Left renal pelvis (tissue), 4 donors: ENCODE results near the gene CYP8B1. TPM values are rescaled to one million over a fixed set of nuclear protein-coding genes. Genes with fewer than 3 reads are reported as not detected.

Source experiments
- DNase-seq, 4 donors: peaks; one replicate each; pipeline ENCODE4 v3.0.0-alpha.2; 2013; ENCODE audit warnings: low read depth in 4 of 4, low spot score in 3 of 4
- polyA plus RNA-seq, 4 donors: library from polyadenylated mRNA; unstranded; fragments of 120-200 nt; gene quantifications; one replicate each; pipeline ENCODE4 v1.2.1, GENCODE V29; 2013; ENCODE audit not compliant: insufficient read length in 4 of 4

The CYP8B1 gene
- polyA plus RNA-seq, 4 donors = 0.23 to 1.1 (median 0.74) TPM

DNA sequence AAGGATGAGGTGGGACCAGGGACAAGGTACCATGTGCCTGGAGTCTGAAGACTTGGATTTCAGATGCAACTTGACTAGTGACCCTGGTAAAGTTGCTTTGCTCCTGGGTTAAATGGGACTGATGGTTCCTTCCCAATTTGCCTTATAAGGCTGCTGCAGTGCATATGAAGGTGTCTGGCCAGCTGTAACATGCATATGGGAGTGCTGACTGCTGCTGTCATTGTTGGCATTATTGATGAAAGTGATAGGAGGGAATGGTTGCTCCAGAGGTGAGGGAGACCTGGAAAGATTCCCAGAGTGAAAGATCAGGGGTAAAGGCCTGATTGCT, 20.5 kb downstream of the CYP8B1 start:
- DNase-seq = no peak

DNA sequence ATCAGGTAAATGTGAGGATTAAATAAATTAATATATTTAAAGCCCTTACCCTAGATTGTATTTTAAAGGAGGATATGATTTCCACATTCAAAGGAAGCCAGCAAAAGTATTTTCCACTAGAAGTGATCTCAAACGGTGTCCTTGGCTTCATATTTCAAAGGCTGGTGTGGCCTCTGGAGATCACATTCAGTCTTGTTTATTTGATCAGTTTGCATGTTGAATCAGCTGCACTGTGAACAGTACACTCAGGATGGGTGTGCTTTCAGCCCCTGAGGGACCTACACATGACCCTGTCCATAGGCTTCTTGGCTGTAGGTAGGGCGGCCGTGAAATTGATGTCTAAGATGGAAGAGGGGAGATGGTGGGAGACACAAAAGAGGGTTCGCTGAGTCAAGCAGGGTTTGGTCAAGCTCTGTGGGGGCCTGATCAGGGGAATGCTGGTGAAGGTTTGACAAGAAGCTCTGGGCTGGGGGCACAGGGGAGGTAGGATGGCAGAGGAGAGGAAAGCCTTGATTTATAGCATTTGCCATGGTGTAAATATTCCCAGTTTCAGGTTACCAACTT, 21.9 kb downstream of the CYP8B1 start:
- no peak for DNase-seq

DNA sequence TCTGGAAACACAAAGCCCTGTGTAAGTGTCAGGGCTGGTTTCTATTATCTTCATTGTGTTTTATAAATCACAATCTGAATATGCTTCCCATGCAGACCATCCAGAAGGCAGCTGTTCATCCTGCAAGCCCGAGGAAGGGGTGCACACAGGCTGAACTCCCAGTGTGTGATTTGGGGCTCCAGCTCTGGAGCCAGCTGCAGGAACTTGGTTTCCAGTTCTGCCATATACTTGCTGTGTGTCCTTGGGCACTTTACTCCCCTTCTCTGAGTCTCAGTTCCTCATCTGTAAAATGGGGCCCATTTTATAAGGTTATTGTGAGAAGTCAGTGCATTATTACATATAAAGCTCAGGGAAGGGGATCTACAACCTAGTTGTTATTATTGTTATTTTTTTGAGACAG, 22.6 kb downstream of the CYP8B1 start:
- DNase-seq = no peak

DNA sequence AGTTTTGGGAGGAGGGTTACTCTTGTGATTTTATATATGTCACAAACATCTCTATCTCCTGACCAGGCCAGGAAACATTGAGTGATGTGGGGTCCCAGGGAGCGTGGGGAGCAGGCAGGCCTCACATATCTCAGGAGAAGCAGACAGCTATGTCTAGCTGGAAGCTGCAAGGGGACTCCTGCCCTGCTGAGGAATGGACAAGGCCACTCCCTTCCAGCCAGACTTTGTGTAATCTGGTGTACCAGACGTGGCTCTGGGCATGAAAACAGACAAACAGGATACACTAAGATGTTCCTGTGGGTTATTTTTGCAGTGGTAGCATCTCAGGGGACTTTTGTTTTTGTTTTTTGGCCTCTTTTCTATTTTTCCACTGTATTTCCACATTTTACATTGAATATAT, 23.2 kb downstream of the CYP8B1 start:
- DNase-seq = no peak

DNA sequence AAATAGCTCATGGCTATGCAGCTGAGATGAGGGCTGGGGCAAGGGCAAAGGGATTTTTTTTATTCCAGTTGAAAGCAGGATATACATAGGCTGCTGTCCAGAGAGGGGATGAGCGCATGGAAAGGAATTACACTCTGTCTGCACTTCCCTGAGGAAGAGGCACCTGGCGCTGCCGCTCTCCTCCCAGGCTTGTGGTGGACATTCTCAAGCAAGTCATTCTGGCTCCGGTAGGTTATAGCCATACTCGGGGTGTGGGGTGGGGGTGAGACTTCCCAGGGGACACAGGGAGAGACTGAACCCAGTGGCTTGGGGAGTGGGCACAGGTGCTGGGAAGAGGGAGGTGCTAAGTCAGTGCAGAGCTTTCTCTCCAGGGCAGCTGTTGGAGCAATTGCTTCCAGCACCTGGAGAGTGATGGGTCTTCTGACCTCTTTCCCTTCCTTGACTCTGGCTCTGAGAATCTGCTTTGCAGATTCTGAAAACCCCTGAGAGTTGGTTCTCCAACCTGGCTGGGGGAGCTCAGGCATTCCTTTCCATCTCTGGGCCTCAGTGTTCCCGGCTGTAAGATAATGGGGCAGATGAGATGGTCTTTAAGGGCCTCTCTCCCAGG, 24.3 kb downstream of the CYP8B1 start:
- DNase-seq = no peak

DNA sequence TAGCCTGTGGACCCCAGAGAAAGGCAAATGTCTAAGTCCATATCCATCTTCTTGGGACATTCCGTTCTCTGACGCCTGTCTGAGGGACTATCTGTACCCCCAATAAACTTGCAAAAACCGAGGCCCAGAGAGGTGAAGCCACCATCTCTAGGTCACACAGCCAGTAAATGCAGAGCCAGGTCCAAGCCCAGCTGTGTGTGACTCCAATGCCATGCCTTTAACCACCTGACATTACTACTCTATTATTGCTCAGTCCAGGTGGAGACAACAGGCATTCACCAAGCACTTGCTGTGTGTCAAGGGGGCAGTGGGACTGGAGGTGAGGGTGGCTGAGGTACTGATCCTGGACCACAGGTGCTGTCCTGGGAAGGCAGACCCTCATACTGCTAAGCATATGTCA, 25.4 kb downstream of the CYP8B1 start:
- DNase-seq = no peak

DNA sequence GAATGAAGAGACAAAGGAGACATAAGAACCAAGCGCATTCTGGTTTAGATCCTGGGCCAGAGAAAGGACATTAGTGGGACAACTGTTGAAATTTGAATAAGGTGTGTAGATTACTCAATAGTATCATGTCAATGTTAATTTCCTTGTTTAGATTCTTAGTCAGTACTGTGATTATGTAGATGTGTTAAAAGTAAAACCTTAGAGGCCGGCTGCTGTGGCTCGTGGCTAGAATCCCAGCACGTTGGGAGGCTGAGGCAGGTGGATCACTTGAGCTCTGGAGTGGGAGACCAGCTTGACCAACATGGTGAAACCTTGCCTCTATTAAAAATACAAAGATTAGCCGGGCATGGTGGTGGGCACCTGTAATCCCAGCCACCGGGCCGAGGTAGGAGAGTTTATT, 26.7 kb downstream of the CYP8B1 start:
- no peak for DNase-seq

DNA sequence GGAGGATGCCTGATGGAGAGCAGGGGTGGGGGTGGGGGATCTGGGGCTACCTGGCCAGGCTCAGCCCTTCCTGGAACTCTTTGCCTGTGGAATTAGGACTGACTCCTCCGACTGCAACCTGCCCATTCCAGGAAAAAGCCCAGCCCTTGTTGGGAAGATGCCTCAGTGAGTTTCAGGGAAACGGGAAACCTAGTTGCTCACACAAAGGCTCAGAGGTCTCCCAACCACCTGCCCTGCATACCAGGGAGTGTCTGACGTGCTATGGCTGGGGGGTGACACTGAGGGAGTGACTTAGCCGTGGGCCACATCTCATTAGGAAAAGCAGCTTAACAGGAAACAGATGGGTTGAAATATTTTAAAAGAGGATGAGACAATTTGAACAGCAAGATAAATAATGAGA, 27.9 kb downstream of the CYP8B1 start:
- DNase-seq = no peak

DNA sequence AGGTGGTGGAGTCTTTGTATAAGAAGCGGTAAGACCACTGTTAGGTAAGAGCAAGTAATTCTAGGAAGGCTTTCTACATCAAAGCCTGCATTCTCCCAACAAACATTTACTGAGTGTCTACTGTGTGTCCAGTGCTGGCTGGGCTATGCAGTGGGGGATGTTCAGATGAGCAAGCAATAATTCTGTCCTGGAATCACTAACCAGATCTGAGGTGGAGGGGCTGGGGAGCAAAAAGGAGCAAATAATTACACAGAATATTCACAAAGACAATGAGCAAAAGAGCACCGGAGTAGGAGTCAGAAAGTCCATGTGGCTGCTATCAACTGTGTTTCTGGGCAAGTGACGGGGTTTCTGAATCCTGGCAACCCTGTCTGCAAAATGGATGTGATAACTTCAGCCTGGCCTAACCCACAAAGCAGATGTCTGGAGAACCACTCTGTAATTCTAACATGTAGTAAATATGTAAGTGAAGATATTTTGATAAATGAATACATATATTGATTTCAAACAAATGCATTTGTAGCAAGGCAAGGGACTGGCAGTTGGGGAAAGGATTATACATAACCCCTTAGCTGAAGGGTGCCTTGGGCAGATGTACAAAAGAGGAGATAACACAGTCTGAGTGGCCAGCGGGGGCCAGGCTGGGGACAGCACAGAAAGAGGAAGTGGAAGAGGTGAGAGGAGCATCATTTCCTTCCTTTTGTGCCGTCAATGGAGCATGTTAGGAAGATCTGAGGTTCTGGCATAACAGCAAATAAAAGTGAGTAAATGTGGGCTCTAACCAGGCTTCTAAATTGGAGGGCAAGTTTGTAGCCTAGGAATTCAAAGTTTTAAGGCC, 28.8 kb downstream of the CYP8B1 start:
- no peak for DNase-seq

DNA sequence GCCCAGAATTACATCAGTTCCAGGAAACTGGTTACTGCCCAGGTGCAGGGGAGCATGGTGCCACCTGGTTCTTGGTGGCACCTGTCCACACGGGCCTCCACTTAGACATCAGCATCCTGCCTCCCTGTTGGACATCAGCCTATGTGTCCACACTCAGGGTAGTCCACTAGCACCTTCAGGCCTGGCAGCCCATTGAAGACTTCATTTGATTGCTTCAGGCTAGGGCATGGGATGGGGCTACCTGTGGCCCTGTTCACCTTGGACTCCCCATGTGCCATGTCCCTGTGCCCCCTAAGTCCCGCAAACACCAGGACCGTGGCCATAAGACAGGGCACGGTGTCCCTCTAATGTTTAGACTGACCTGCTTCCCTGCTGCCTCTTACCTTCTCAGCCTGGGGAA, 30.9 kb downstream of the CYP8B1 start:
- no peak for DNase-seq

DNA sequence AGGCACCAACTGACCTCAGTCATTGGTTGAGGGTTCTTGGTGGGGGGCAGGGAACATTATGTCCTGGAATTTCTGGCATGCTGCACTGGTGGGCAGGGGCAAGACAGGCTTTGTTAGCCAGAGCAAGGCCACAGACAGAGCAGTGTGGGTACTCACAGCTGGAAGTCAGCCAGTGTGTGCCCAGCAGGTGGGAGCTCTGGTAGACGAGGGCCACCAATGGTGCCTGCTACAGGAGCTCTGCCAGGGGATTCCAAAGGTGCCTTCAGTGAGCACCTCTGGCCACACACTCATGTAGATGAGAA, 31.3 kb downstream of the CYP8B1 start:
- DNase-seq = no peak

DNA sequence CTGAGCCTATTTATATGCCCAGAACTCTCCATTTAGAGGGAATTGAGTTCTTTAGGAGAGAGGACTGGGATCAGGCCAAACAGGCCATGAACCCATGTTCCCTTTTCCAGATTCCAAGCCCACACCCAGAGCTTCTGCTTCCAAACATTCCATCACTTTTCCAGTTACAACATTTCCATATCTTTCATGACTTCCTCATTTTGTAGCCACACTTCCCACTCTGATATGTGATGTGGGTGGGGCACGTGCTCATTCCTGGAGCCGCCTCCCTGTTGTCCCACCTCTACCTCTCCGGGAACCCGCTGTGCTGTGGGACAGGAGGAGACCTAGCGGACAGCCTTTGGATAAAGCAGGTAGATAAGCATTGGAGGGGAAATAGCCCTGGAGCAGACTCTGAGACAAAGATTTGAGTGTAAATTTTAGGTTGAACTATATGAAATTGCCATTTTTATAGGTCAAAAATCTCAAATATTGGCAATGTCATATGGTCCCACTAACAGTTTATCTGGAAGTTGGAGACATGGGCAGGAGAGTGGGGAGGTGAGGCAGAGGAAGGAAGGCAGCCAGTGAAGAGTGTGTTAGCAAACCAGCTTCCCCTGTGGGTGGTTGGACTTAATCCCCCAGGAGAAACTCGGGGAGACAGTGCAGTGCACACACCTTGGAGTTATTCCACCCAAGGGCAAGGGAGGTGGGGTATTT, 31.8 kb downstream of the CYP8B1 start:
- DNase-seq = no peak

DNA sequence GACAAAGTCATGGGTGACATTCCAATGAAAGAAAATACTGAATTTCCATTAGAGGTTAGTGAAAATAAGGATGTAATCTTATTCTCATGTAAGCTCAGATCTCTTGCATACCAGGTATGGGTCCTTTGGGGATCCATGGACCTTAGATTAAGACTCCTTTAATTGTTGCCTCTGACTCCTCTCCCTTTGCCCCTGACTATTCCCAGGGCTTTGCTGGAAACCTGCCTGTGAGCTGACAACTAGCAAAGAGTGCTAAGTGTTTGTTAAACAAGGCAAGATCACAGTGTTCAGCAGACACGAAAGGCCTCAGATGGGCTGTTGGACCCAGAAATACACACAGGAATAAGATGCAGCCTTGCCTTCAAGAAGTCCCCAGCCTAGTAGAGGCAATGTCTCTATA, 34.3 kb downstream of the CYP8B1 start:
- no peak for DNase-seq

DNA sequence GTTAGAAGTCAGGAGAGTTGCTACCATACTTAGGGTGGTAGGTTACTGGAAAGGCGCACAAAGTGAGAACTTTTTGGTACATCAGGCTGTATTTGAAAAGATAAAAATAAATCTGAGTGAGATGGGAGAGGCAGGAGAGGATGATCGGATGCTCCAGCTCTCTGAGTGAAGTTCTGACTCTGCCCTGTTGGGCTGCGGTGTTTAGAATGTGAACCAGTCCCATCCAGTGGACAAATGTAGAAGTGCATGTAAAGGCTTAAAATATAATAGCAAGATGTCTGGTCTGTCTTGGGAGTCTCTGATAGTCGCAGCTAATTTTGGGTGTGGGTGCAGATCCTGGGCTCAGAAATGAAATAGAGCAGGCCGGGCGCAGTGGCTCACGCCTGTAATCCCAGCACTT, 36.1 kb downstream of the CYP8B1 start:
- peak in 1 of 4 donors; percentile 40 for DNase-seq

DNA sequence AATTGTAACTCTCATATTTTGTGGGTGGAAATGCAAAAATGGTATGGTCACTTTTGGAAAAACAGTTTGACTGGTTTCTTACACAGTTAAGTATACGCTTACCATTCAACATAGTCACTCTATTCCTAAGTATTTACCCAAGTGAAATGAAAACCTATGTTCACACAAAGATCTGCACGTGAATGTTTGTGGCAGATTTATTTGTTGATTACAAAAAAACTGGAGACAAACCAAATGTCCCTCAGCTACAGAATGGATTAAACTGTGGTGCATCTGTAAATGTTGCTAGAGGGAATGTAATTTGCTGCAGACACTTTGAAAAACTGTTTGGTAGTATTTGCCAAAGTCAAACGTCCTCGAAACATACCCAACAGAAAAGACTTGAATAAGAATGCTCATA, 37.1 kb downstream of the CYP8B1 start:
- no peak for DNase-seq

DNA sequence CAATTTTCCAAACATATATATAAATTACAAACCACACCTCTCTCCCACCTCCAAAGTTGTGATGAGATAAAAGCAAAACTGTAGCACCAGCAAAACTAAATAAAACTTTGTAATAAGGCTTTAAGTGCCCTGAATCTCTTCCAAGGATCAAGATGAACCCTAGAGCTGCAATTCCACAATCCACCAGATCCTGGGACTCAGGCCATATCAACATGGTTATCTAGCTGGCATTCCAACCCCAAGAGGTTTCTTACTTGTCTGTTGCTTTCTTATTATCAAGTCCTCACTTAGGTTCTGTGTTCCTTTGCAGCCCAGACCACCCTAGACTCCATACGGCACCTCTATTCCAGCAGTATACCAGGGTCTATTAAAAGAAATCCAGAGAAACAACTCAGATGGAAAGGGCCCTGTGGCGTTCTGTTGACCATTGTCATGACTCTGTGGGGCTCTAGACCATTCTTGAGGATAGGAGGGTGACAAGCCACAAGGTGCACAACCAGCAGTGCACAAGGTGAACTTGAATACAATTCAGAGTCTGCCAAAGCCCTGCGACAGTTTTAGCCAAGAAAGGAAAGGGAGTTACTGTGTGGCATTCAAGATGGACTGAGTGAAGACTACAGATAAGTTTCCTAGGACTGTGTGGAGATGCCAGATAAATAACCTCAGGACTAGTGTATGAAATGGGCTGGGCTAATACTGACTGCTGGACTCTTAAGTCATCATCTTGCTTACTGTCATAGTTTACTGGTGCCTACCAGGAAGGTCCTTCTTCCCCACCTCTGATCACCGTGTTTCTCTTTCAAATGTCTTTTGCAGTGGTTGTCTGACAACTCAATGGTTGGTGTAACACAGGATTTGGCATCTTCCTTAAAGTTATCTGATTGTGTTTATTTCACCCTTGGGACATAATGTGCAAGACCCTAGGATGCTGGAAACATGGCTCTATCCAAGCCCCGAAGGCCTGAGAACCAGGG, 39.2 kb downstream of the CYP8B1 start:
- no peak for DNase-seq

DNA sequence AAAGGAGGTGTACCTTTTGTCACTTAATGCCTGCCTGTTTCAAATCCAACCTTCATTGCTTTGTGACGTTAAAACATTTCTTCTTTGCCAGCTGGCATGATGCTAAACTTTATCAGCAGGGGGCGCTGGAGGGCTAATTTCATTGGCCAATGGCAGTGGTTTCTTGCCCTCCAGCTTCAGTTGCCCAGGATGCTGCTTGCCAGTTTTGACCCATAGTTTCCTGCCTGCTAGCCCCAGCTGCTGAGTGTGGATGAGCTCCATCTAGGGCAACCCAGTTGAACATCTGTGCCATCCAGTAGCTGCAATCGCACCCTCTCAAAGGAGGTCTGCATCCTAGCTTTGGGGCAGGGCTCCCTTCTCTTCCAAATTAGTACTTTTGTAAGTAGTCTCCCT, 44.4 kb downstream of the CYP8B1 start:
- peak in 1 of 4 donors; percentile 35 for DNase-seq

DNA sequence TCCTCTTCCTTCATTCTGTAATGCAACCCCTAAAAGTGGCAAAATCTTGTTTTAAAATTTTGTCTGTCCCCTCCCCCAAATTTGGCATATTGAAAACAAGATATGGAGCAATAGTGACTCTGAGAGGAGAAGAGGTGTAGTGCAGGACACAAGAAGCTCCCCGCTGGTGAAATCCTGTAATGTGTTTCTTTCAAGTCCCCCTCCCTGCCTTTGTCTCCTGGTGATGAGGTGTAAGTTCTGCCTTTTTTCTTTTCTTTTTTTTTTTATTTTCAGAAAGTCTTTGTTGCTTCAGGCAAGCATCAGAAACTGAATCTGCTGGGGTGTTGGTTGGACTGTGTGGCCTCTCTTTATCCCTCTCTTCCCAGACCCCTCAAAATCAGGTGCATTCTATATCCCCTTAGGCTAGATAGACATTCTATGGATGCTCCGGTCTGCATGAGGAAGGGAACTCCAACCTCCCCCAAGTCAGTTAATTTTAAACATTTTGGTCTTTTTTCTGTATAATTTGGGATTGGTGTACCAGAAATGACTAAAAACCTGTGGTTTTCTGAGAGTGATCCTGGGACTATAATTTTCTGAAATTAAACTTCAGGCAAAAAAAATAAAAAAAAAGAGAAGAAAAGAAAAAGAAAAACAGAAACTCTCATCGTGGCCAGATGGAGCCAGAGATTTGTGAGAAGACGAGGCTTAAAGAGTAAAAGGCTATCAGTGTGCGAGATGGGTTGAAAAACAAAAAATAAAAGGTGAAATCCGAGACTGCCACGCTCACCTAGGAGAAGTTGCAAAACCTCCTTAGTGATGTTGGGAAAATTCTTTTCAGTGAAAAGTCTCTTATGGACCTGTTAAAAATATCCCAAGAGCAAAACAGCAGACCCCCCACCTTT, 45.0 kb downstream of the CYP8B1 start:
- DNase-seq = no peak

DNA sequence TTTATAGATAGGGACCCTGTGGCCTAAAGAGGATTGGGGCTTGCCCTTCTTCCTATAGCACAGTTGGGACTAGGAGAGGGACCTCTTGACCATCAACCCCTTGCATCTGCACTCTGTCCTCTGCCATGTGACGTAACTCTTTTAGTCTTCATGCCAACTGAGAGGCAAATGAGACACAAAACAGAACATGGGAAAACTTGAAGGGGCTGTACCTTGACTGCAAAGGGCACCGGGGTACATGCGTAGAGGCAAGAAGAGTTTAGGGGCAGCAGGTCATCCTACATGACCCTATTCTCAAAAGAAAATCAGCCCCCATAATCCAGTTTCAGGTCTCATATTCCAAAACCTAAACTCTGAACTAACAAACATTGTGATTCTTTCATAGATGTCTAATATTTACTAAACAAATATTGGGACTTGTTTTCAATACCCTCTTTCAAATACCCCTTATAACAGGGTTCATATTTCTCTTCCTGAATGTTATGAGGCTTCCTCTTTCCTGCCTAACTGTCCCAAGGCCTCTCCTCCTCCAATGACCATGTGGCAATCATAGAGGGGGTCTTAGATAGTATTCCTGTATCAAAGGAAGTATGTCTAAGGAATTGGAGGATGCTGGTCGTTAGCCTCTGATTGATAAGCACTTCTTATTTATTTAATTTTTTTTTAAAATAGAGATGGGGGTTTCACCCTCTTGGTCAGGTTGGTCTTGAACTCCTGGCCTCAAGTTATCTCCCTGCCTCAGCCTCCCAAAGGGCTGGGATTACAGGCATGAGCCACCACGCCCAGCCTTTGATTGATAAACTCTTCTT, 45.8 kb downstream of the CYP8B1 start:
- DNase-seq = no peak
